KMS-11 (cell line): ENCODE results near the gene SLTM.

Experiments used
- H2AFZ ChIP-seq: fragments of 200-600 bp; sonication (generic); 2 replicates; pipeline ENCODE4 v1.6.1; 2016; ENCODE audit warnings: antibody characterized with exemption, mixed run types, low read depth
- H3K27ac ChIP-seq: fragments of 200-600 bp; sonication (generic); 2 replicates; pipeline ENCODE4 v1.6.1; 2016; ENCODE audit warnings: mild to moderate bottlenecking, mixed run types
- H3K27me3 ChIP-seq: fragments of 200-600 bp; sonication (generic); 2 replicates; pipeline ENCODE4 v1.6.1; 2017; ENCODE audit warnings: mild to moderate bottlenecking, low read depth, mixed run types, moderate library complexity; ENCODE audit not compliant: insufficient read depth
- H3K36me3 ChIP-seq: fragments of 200-600 bp; sonication (generic); 2 replicates; pipeline ENCODE4 v1.6.1; 2017; ENCODE audit warnings: mild to moderate bottlenecking, mixed run types; ENCODE audit not compliant: insufficient read depth
- H3K4me1 ChIP-seq: fragments of 200-600 bp; sonication (generic); 2 replicates; pipeline ENCODE4 v1.6.1; 2016; ENCODE audit warnings: mild to moderate bottlenecking, low read depth, mixed run types; ENCODE audit not compliant: poor library complexity, severe bottlenecking
- H3K4me2 ChIP-seq: fragments of 200-600 bp; sonication (generic); 2 replicates; pipeline ENCODE4 v1.7.0; 2016; ENCODE audit warnings: mild to moderate bottlenecking, mixed run types
- H3K4me3 ChIP-seq: fragments of 200-600 bp; sonication (generic); IDR thresholded peaks from 2 replicates; pipeline ENCODE4 v1.6.1; 2017; ENCODE audit warnings: low read depth, low read length, mixed read lengths; ENCODE audit not compliant: insufficient read depth
- H3K79me2 ChIP-seq: fragments of 200-600 bp; sonication (generic); 2 replicates; pipeline ENCODE4 v1.6.1; 2016; ENCODE audit warnings: low read depth, mixed run types; ENCODE audit not compliant: insufficient read depth
- H3K9ac ChIP-seq: fragments of 200-600 bp; sonication (generic); 2 replicates; pipeline ENCODE4 v1.6.1; 2016; ENCODE audit warnings: mild to moderate bottlenecking, mixed run types
- H4K20me1 ChIP-seq: fragments of 200-600 bp; sonication (generic); 2 replicates; pipeline ENCODE4 v1.6.1; 2016; ENCODE audit warnings: mild to moderate bottlenecking, mixed run types; ENCODE audit not compliant: insufficient read depth
- TF ChIP-seq, protein P1 (sequence below): fragments of 200-600 bp; sonication (generic); conservative IDR thresholded peaks from 2 replicates; pipeline ENCODE4 v1.6.1; 2017; ENCODE audit warnings: low read depth, mild to moderate bottlenecking, antibody characterized with exemption, low read length, moderate library complexity, mixed read lengths

Gene SLTM

DNA sequence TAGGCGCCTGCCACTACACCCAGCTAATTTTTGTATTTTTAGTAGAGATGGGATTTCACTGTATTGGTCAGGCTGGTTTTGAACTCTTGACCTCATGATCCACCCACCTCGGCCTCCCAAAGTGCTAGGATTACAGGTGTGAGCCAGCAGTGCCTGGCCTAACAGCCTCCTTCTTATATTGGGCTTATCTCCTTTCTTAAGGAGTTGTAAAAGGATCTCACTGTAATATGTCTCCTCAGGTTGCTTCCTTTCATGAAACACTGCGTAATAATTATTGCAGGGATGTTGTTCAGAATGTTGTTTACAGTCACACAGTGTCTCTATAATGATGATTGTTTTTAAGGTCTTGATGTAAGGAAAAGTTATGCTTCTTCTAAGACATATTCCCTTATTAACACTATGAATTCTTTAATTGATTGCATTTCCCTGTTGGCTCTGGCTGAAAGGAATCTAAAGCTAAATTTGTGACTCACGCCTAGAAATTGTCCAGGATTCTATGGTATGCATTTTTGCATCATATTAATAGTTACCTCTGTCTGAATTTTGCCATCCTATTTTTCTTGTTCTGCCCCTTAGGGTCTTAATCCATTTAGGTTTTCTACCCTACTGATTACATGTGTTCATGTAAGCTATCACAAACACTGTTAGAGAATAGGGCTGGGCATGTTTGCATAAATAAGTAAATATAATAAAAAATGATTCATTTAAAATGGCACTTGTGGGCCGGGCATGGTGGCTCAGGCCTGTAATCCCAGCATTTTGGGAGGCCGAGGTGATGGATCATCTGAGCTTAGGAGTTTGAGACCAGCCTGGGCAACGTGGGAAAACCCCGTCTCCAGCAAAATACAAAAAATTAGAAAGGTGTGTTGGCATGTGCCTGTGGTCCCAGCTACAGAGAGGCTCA is 29.4 kb upstream of the SLTM start:
- TF ChIP-seq, protein P1, sequence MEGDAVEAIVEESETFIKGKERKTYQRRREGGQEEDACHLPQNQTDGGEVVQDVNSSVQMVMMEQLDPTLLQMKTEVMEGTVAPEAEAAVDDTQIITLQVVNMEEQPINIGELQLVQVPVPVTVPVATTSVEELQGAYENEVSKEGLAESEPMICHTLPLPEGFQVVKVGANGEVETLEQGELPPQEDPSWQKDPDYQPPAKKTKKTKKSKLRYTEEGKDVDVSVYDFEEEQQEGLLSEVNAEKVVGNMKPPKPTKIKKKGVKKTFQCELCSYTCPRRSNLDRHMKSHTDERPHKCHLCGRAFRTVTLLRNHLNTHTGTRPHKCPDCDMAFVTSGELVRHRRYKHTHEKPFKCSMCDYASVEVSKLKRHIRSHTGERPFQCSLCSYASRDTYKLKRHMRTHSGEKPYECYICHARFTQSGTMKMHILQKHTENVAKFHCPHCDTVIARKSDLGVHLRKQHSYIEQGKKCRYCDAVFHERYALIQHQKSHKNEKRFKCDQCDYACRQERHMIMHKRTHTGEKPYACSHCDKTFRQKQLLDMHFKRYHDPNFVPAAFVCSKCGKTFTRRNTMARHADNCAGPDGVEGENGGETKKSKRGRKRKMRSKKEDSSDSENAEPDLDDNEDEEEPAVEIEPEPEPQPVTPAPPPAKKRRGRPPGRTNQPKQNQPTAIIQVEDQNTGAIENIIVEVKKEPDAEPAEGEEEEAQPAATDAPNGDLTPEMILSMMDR = no peak
- no peak overlapping the region for H2AFZ ChIP-seq

DNA sequence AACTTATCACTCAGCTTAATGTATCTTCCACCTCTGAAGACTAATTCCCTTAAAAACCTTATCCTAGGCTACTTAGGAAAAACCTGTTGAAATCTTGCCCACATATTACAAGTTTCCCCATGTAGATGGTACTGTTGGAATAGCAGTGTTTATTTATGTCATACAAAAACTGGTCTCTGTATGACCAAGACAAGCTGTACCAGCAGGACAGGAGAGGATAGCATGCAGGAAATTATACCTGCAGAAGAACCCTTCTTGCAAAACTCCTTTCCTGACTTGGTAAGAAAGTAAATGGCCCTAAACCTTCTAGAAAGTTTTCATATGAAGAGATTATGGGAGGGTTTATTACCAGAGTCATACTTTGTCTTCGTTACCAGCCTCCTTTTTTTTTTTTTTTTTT is 28.7 kb upstream of the SLTM start:
- no peak overlapping the region for H3K27ac ChIP-seq
- no peak overlapping the region for H2AFZ ChIP-seq
- TF ChIP-seq, protein P1 = no peak

More for the DNA sequence above, 29.4 kb upstream of the SLTM start:
- no peak overlapping the region for H3K4me2 ChIP-seq
- no peak overlapping the region for H3K9ac ChIP-seq
- H3K4me3 ChIP-seq = no peak overlapping the region
- no peak overlapping the region for H3K27ac ChIP-seq
- no peaks in the 10 kb centered on the region for H3K4me1 ChIP-seq
- no peaks in the 10 kb centered on the region for H3K36me3 ChIP-seq
- no peaks in the 10 kb centered on the region for H4K20me1 ChIP-seq
- no peaks in the 10 kb centered on the region for H3K79me2 ChIP-seq
- H3K27me3 ChIP-seq = no peaks in the 10 kb centered on the region

DNA sequence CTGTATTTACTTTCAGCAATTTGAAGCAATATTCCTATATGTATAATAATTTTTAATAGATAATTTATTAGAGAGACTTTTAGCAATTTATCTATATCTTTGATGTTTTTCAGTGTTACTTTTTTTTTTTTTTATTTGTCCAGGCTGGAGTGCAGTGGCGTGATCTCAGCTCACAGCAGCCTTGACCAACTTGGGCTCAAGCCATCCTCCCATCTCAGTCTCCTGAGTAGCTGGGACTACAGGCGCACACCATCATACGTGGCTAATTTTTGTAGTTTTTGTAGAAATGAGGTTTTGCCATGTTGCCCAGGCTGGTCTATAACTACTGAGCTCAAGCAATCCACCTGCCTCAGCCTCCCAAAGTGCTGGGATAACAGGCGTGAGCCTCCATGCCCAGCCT is 25.3 kb upstream of the SLTM start:
- Histone ChIP-seq H2AFZ (no peak overlapping the region), H3K4me1 (peaks cover 9% of the 10 kb centered on the region), H3K79me2 (no peaks in the 10 kb centered on the region), H3K9ac (no peak overlapping the region), H3K4me2 (no peak overlapping the region), H4K20me1 (no peaks in the 10 kb centered on the region), H3K36me3 (no peaks in the 10 kb centered on the region), H3K4me3 (no peak overlapping the region), H3K27ac (no peak overlapping the region), H3K27me3 (no peaks in the 10 kb centered on the region)
- TF ChIP-seq, protein P1 = no peak

More for the DNA sequence above, 28.7 kb upstream of the SLTM start:
- no peak overlapping the region for H3K9ac ChIP-seq
- no peak overlapping the region for H3K4me3 ChIP-seq
- H3K79me2 ChIP-seq = no peaks in the 10 kb centered on the region
- H3K4me1 ChIP-seq = peaks cover 7% of the 10 kb centered on the region
- no peaks in the 10 kb centered on the region for H3K36me3 ChIP-seq
- no peaks in the 10 kb centered on the region for H4K20me1 ChIP-seq
- no peaks in the 10 kb centered on the region for H3K27me3 ChIP-seq
- no peak overlapping the region for H3K4me2 ChIP-seq

DNA sequence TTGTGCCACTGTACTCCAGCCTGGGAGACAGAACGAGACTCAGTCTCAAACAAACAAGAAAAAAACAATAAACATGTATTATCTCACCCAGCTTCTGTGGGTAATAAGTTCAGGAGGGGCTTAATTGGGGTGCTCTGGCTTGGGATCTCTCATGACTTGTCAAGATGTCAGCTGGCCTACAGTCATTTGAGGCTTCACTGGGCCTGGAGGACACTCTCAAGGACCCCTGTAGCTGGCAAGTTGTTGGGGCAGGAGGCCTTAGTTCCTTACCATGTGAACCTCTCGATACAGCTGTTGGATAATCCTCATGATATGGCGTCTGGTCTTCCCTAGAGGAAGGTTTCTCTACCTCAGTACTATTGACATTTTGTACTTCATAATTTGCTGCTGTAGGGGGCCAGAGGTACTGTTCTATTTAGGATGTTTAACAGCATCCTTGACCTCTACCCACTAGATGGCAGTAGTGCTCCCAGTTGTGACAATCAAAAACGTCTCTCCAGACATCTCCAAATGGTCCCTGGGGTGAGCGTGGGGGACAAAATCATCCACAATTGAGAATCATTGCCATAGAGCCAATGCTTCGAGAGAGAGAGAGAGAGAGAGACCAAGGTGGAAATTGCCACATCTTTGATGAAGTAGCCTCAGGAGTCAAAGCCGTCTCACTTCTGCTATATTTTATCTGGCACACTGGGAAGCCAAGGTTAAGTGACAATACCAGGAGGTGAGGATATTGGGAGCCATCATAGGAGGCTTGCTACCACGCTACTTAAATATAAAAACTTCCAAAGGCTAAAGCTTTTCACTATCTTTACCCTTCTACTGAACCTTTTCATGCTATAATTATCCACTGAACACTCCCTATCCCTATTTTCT is 23.9 kb upstream of the SLTM start:
- Histone ChIP-seq H3K9ac (no peak overlapping the region), H3K4me3 (no peak overlapping the region), H3K27me3 (no peaks in the 10 kb centered on the region), H3K27ac (no peak overlapping the region), H3K79me2 (no peaks in the 10 kb centered on the region), H4K20me1 (no peaks in the 10 kb centered on the region), H3K36me3 (no peaks in the 10 kb centered on the region), H3K4me1 (peaks cover 19% of the 10 kb centered on the region), H3K4me2 (peak overlapping the region; percentile 15; the same call in 1 of the 2 replicates), H2AFZ (peak overlapping the region; percentile 32; the same call in 1 of the 2 replicates)
- TF ChIP-seq, protein P1 = peak; percentile 90
